ENCODE results near the gene SCAPER.
"Not testable (repeated sequence)": the region's sequence is repeated elsewhere in the genome, so short reads cannot be mapped to it uniquely, and the experiment has no call there.

The SCAPER gene

DNA sequence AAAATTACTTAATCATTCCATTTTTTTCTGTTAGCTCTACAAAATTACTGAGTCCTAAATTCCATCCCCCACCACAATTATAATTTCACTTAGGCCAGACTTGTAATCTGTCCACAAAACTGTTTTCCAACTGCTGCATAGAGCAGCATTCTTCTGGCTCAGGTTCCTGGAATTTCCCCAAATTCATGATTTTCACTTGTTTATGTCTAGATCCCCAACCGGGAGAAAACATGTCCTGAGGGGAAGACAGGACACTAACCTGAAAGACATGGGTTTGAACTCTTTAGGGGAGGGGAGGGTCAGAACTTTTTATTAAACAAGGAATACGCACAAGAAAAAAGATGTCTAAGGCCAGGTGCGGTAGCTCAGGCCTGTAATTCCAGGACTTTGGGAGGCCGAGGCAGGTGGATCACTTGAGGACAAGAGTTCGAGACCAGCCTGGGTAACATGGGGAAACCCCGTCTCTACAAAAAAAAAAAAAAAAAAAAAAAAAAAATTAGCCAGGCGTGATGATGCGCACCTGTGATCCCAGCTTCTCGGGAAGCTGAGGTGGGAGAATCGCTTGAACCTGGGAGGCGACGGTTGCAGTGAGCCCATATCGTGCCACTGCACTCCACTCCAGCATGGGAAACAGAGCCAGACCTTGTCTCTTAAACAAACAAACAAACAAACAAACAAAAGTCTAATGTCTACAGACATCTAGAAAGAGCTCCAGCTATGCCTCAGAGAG, 595.4 kb downstream of the SCAPER start:
- DNase-seq, result no peak

DNA sequence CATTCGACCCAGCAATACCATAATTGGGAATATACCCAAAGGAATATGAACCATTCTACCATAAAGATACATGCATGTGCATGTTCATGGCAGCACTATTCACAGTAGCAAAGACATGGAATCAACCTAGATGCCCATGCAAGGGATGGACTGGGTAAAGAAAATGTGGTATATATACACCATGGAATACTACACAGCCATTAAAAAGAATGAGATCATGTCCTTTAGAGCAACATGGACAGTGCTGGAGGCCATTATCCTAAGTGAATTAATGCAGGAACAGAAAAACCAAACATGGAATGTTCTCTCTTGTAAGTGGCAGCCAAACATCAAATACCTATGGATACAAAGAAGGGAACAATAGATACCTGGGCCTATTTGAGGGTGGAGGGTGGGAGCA, 601.2 kb downstream of the SCAPER start:
- DNase-seq, result no peak

DNA sequence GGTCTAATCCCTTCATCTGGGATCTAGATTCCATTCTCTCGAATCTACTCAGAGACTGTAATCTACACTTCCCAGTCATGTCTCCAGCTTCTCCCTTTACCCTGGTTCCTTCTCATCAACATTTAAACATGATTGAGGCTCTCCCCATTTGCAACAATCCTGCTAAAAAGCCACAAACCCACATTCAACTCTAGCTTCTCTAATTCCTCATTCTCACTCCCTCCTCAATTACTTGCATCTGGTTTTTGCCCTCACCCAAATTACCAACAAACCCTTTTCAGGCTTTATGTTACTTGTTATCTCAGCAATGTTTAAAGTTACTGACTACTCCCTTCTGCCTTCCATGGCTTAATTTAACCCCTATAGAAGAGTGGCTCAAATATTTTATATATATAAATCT, 605.4 kb downstream of the SCAPER start:
- DNase-seq, result no peak

DNA sequence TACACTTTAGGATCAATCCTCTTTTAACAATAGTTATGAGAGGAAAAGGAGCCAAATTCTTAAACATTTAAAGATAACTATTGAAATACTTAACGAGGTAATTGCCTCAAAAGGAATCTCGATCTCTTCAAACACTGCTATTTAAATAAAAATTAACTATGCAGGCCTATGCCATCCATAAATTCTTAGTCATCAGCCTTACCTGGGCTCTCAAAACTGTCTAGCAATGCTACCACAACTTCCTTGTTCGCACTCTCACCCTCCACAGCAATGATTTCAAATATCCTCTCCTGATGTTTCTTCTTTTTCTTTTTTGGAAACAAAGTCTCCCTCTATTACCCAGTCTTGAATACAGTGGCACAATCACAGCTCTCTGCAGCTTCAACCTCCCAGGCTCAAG, 606.2 kb downstream of the SCAPER start:
- no peak for DNase-seq

GRCh38 chr15:76297951-76298350, 607.2 kb downstream of the SCAPER start:
- DNase-seq, result not testable (repeated sequence)
